Suprapubic skin (tissue), 4 donors: ENCODE measurements around the gene TGM2.

ENCODE experiments used
- CTCF ChIP-seq, 2 donors: fragments of 200-600 bp in 1 of 2; fragments of 450-650 bp in 1 of 2; sonication (generic) in 1 of 2; IDR thresholded peaks; one replicate each; pipeline ENCODE4 v1.5.1; 2016 to 2019; ENCODE audit warnings: antibody characterized with exemption in 2 of 2, mild to moderate bottlenecking in 1 of 2, moderate library complexity in 1 of 2
- EP300 ChIP-seq: sonication (generic); formaldehyde crosslinking; IDR thresholded peaks from one replicate; pipeline ENCODE4 v1.6.1; 2017; ENCODE audit warnings: antibody characterized with exemption
- POLR2A ChIP-seq, 2 donors: fragments of 450-650 bp; IDR thresholded peaks; one replicate each; pipeline ENCODE4 v1.6.1; 2017; ENCODE audit warnings: antibody characterized with exemption in 2 of 2, mild to moderate bottlenecking in 2 of 2, moderate library complexity in 2 of 2
- POLR2AphosphoS5 ChIP-seq, 3 donors: sonication (generic); formaldehyde crosslinking; IDR thresholded peaks; one replicate each; pipeline ENCODE4 v1.6.1; 2017; ENCODE audit warnings: antibody characterized with exemption in 3 of 3

- TF ChIP-seq POLR2A (IDR thresholded peaks at IDR 0.05) (no peak), EP300 (no peak), CTCF (IDR thresholded peaks at IDR 0.05) (no peak), POLR2AphosphoS5 (IDR thresholded peaks at IDR 0.05) (no peak)
These were observed 38.9 kb upstream of the TGM2 start for GRCh38 chr20:38203981-38204357.
